H4 (cell line): ENCODE data around the gene DHH. TPM values are rescaled to one million over a fixed set of nuclear protein-coding genes. Genes with fewer than 3 reads are reported as not detected.
A peak's percentile ranks its signal among the peaks of the same experiment; 100 is the strongest.

Experiments
- DNase-seq: peaks from one replicate; pipeline ENCODE4 v3.0.0-alpha.2; 2015; ENCODE audit warnings: low spot score
- total RNA-seq: library from RNA; depleted of rRNA; stranded (reverse); fragments of >200 nt; shearing (Covaris generic); gene quantifications from 2 replicates; pipeline ENCODE4 v1.2.3, GENCODE V29; 2014

Gene DHH
- total RNA-seq, 1 experiment from 2014 or later = 0.02 TPM

GRCh38 chr12:49051373-49051764 is 43.2 kb downstream of the DHH start:
- DNase-seq = no peak

- DNase-seq = no peak
Observed at GRCh38 chr12:49050507-49051372, 43.9 kb downstream of the DHH start.

GRCh38 chr12:49049566-49050224 is 44.9 kb downstream of the DHH start:
- no peak for DNase-seq

GRCh38 chr12:49048953-49049352 is 45.6 kb downstream of the DHH start:
- no peak for DNase-seq

GRCh38 chr12:49046129-49046895 is 48.3 kb downstream of the DHH start:
- no peak for DNase-seq

- DNase-seq = no peak
Observed at GRCh38 chr12:49044660-49045059, 49.9 kb downstream of the DHH start.

GRCh38 chr12:49043856-49044258 is 50.7 kb downstream of the DHH start:
- DNase-seq = peak; percentile 41

GRCh38 chr12:49043241-49043640 is 51.4 kb downstream of the DHH start:
- no peak for DNase-seq

GRCh38 chr12:49041881-49042484 is 52.6 kb downstream of the DHH start:
- no peak for DNase-seq

- DNase-seq = no peak
Observed at GRCh38 chr12:49041036-49041880, 53.3 kb downstream of the DHH start.

- DNase-seq = no peak
Observed at GRCh38 chr12:49040364-49040855, 54.2 kb downstream of the DHH start.

GRCh38 chr12:49039421-49040363 is 54.9 kb downstream of the DHH start:
- DNase-seq = no peak

- no peak for DNase-seq
Observed at GRCh38 chr12:49038291-49038955, 56.2 kb downstream of the DHH start.

GRCh38 chr12:49037947-49038237 is 56.7 kb downstream of the DHH start:
- DNase-seq = no peak

GRCh38 chr12:49037111-49037946 is 57.3 kb downstream of the DHH start:
- no peak for DNase-seq
